RPMI7951 (cell line): ENCODE measurements around the gene RUNX3. TPM values are rescaled to one million over a fixed set of nuclear protein-coding genes. Genes with fewer than 3 reads are reported as not detected.
A peak's percentile ranks its signal among the peaks of the same experiment; 100 is the strongest.

Experiments
- DNase-seq: peaks from one replicate; pipeline ENCODE4 v3.0.0-alpha.2; 2012; ENCODE audit warnings: low read depth
- total RNA-seq: library from RNA; depleted of rRNA; stranded (reverse); fragments of >200 nt; shearing (Covaris generic); gene quantifications from 2 replicates; pipeline ENCODE4 v1.2.3, GENCODE V29; 2014; rRNA removed

Gene RUNX3
- total RNA-seq, 1 experiment from 2014 or later = 9.5 TPM

DNA sequence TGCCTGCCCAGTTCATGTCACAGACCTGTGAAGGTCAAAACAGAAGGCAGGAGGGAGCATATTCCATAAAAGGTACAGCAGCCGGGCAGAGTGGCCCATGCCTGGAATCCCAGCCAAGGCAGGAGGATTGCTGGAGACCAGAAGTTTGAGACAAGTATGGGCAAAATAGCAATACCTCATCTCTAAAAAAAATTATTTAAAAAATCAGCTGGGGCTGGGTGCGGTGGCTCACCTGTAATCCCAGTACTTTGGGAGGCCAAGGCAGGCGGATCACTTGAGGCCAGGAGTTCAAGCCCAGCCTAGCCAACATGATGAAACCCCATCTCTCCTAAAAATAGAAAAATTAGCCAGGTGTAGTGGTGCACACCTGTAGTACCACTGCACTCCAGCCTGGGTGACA, 64.5 kb downstream of the RUNX3 start:
- no peak for DNase-seq

DNA sequence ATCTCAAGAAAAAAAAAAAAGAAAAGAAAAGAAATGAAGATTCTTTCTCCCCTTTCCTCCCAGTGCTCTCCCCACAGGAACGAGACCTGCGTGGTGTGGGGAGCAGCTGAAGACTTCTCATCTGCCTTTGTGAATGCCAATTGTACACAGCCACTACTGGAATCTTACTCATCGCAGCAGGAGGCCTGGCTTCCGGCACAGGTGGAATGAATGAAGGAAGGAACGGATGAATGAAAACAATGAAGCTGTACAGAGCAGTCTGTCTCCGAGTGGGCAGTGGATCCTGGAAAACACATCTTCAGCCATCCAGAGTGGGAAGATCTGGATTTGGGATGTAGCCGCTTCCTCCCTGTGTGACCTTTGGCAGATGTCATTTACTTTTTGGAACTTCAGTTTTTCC, 64.9 kb downstream of the RUNX3 start:
- no peak for DNase-seq

- no peak for DNase-seq
Measured at GRCh38 chr1:24864370-24864777, 65.7 kb downstream of the RUNX3 start.

DNA sequence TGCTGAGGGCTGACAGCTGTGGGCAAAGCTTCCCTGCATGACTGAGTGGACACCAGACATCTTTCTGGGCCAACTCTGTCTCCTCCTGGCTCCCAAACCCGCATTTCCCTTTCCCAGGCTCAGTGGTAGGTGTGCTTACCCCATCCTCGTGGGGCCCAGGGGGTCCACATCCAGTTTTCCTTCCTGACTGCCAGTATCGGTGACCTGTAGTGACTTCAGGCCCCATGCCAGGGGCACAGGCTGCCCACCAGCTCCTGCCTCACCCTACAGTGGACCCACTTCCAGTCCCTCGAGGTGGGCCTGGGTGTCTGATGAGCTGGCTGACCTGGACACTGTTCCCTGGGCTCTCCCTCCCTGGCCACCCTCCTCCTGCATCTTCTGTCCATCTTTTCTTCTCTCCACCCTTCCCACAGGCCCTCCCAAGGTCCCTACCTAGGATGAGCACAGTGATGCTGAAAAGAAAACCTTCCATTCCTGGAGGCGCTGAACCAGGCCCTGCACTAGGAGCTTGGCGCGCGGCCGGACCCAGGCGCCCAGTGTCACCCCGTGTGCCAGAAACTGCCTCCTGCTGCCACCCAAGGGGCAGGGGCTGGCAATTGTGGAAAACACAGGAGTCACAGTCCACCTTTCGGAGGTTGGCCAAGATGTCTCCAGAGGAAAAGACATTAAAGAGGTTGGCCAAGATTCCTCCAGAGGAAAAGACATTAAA, 67.1 kb downstream of the RUNX3 start:
- no peak for DNase-seq

GRCh38 chr1:24861821-24862727, 68.0 kb downstream of the RUNX3 start:
- DNase-seq = no peak

DNA sequence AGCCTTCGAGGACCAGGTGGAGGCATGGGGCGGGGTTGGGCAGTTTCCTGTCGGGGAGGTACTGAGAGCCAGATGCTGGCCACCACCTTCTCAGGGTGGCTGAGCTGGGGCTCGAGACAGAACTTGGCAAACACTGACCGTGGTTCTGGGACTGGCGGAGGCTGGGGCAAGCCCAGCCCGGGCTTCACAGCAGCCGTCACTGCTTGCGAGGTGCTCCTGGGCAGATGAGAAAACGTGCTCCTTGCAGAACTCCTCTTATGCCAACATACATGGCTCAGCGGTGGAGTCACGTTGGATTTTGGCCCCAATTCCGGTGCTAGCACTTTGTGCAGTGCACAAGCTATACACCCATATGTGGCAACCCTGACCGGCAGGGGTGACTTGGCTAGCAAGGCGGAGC, 69.2 kb downstream of the RUNX3 start:
- no peak for DNase-seq

DNA sequence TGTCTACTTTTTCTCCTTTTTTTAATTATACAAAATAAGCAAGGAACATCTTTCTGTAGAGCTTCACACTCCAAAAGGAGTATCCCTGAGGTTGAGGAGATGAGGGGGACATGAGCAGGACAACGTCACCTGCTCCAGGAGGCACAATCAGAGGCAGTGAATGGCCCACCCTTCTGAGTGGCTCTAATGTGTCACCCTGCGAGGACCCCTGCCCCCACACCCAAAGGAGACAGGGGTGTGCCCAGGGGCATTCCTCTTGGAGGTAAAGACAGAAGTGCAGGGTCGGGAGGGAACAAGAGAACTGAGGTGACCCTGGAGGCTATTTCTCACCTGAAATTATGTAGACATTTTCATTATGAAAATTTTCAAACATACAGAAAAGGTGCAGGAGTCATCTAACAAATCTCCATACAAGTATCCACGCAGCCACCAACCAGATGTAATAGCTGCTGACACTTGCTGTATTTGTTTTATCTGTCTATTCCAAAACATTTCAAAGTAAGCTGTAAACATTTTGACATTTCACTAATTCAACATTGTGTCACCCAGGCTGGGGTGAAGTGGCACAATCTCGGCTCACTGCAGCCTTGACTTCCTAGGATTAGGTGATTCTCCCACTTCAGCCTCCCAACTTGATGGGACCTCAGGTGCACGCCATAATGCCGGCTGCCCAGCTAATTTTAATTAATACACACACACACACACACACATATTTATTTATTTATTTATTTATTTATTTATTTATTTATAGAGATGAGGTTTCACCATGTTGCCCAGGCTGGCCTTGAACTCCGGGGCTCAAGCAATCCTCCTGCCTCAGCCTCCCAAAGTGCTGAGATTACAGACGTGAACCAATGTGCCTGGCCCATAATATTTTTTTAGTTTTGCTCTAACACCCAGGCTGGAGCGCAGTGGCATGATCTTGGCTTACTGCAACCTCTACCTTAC, 70.7 kb downstream of the RUNX3 start:
- no peak for DNase-seq

GRCh38 chr1:24858277-24858676, 71.8 kb downstream of the RUNX3 start:
- no peak for DNase-seq

DNA sequence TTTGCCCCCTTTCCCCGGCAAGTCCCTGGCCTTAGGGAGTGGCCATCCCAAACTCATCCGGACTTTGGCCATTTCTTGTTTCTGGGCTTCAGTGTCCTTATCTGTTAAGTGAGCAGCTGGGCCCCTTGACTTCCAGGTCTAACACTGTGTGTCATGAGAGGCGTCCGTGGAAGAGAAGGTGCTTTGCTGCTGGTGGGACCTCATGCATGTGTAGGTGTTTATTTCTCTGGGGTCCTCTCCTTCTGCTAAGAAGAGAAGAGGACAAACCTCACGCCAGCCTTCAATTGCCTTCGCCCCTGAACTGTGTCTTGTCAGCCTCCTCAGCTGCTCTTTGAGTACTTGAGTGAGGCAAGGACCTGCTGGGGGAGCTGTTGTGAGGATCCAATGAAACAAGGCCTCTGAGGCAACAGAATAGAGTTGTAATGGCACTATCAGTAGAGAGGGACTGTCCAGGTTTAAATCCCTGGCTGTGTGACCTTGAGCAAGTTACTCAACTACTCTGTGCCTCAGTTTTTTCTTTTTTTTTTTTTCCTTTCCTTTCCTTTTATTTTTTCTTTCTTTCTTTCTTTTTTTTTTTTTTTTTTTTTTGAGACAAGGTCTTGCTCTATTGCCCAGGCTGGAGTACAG, 72.5 kb downstream of the RUNX3 start:
- DNase-seq = no peak

DNA sequence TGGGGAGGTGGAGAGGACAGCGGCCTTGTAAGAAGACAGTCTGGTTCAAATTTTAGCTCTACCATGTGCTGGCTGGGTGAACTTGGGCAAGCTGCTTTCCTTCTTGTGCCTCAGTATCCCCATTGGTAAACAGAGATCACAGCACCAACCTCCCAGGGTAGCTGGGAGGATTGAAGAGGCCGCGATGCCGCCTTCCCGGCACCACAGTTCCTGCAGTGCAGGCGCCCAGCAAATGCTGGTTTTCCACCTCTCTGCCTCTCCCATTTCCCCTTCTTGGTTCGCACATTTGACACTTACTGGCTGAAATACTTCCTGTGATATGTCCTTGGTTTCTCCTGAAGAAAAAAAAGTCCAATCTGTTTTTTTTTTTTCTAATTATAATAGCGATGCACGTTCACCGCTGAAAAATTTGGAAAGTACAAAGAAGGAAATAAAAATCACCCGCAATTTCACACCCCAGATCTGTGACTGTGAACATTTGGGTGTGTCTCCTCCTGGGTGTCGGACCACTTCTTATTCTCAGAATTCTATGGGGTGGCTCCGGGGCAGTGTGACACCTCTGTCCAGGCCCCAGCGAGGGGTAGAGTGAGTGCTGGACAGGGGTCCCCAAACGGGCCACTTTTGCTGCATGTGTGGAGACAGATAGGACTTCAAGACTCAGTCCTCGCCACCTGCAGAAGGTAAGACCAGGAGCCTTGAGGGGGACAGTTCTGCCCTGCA, 73.1 kb downstream of the RUNX3 start:
- DNase-seq = no peak

GRCh38 chr1:24855474-24855873, 74.6 kb downstream of the RUNX3 start:
- DNase-seq = no peak

GRCh38 chr1:24853649-24854048, 76.4 kb downstream of the RUNX3 start:
- no peak for DNase-seq

DNA sequence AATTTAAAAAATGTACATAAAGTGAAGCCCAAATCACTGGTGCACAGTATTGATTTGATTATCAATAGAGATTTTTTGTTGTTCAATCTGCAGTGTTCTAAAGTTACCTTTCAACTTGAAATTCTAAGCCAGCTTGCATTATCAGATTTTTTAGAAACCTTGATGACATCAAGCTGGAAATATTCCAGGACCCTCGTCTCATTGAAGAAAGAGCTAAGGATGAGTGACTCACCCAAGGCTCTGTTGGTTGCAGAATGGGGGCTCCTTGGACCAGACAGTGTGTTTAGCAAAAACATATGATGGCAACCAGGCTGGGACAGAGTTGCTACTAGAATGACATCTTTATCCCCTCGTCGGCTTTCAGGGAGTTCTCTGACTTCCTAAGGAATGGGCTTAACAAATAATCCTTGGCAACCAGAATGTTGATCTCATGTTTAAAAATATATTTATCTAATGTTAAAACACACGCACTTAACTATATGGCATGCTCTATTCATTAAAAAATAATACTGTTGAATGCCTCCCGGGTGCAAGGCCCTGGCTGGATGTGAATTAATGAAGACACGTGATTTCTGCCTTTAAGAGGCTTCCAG, 79.7 kb downstream of the RUNX3 start:
- peak; percentile 29 for DNase-seq

GRCh38 chr1:24849672-24850295, 80.3 kb downstream of the RUNX3 start:
- DNase-seq = no peak

Other genes starting within 250 kb of the RUNX3 start
- gene CLIC4, start 184.8 kb downstream of the RUNX3 start, total RNA-seq = 680 and 835 TPM in 2 replicates